Calu3 (cell line): ENCODE data around the gene SCG3. TPM values are rescaled to one million over a fixed set of nuclear protein-coding genes. Genes with fewer than 3 reads are reported as not detected.

Source experiments
- BruUV-seq: library from RNA; stranded (reverse); fragments of 400-500 nt; replicated peaks from 2 replicates; lab custom pipeline; 2021; lab: Mats Ljungman, UMichigan
- CTCF ChIA-PET: fragments of 300-600 bp; sonication (Branson Sonifier 250); formaldehyde crosslinking; loops from one replicate; lab custom pipeline; 2022; ENCODE audit warnings: antibody characterized with exemption; lab: Charles Lee
- DNase-seq: peaks from one replicate; pipeline ENCODE4 v3.0.0; 2022
- H3K27ac Mint-ChIP-seq: one replicate; pipeline ENCODE4 v1.8.0; 2022; ENCODE audit warnings: mixed read lengths; ENCODE audit not compliant: unreplicated experiment
- H3K27me3 Mint-ChIP-seq: one replicate; pipeline ENCODE4 v1.8.0; 2022; ENCODE audit warnings: mixed read lengths; ENCODE audit not compliant: unreplicated experiment
- H3K36me3 Mint-ChIP-seq: one replicate; pipeline ENCODE4 v1.8.0; 2022; ENCODE audit warnings: mild to moderate bottlenecking, moderate library complexity, mixed read lengths; ENCODE audit not compliant: insufficient read depth, unreplicated experiment
- H3K4me1 Mint-ChIP-seq: one replicate; pipeline ENCODE4 v1.8.0; 2022; ENCODE audit warnings: mild to moderate bottlenecking, low read depth, mixed read lengths; ENCODE audit not compliant: unreplicated experiment
- H3K4me3 Mint-ChIP-seq: one replicate; pipeline ENCODE4 v1.8.0; 2022; ENCODE audit warnings: mild to moderate bottlenecking, low read depth, moderate library complexity, mixed read lengths; ENCODE audit not compliant: unreplicated experiment
- H3K9me3 Mint-ChIP-seq: one replicate; pipeline ENCODE4 v1.8.0; 2022; ENCODE audit warnings: low read depth, mixed read lengths; ENCODE audit not compliant: unreplicated experiment
- CTCF ChIP-seq: fragments of 200-600 bp; IDR thresholded peaks from one replicate; pipeline ENCODE4 v1.8.0; 2022; ENCODE audit warnings: antibody characterized with exemption; ENCODE audit not compliant: unreplicated experiment
- intact Hi-C: fragments of 100-400 bp; cut with micrococcal nuclease; formaldehyde crosslinking; loops from one replicate; pipeline ENCODE4 v1.10.0; 2022; ENCODE audit not compliant: unreplicated experiment
- total RNA-seq: library from RNA; stranded (reverse); gene quantifications from 2 replicates; pipeline ENCODE4 v1.2.3, GENCODE V29; 2022

Gene SCG3
- total RNA-seq, 1 experiment from 2014 or later = not detected

- CTCF ChIA-PET = no interaction called here
- BruUV-seq = no TSS peak
Observed at GRCh38 chr15:51720201-51720995, 39.1 kb downstream of the SCG3 start.

GRCh38 chr15:51721199-51721960 is 40.1 kb downstream of the SCG3 start:
- H3K27ac Mint-ChIP-seq = no peak overlapping the region
- H3K27me3 Mint-ChIP-seq = no peaks in the 10 kb centered on the region
- DNase-seq = no peak
- no peak for TF ChIP-seq CTCF
- BruUV-seq = no TSS peak
- H3K9me3 Mint-ChIP-seq = no peaks in the 10 kb centered on the region
- H3K36me3 Mint-ChIP-seq = no peaks in the 10 kb centered on the region
- H3K4me1 Mint-ChIP-seq = peaks cover 5% of the 10 kb centered on the region
- intact Hi-C loops = no loop called here
- CTCF ChIA-PET = no interaction called here
- H3K4me3 Mint-ChIP-seq = no peak overlapping the region

More at GRCh38 chr15:51720201-51720995, 39.1 kb downstream of the SCG3 start:
- intact Hi-C loops = no loop called here
- Mint-ChIP-seq H3K9me3 (no peaks in the 10 kb centered on the region), H3K4me3 (no peak overlapping the region), H3K36me3 (no peaks in the 10 kb centered on the region), H3K4me1 (no peaks in the 10 kb centered on the region), H3K27me3 (no peaks in the 10 kb centered on the region), H3K27ac (no peak overlapping the region)
- no peak for TF ChIP-seq CTCF
- DNase-seq = no peak

GRCh38 chr15:51724199-51724598 is 42.9 kb downstream of the SCG3 start:
- TF ChIP-seq CTCF = no peak
- no TSS peak for BruUV-seq
- H3K4me1 Mint-ChIP-seq = peaks cover 10% of the 10 kb centered on the region
- H3K27ac Mint-ChIP-seq = no peak overlapping the region
- intact Hi-C loops = no loop called here
- no peaks in the 10 kb centered on the region for H3K36me3 Mint-ChIP-seq
- no peaks in the 10 kb centered on the region for H3K9me3 Mint-ChIP-seq
- DNase-seq = no peak
- H3K4me3 Mint-ChIP-seq = no peak overlapping the region
- CTCF ChIA-PET = no interaction called here
- H3K27me3 Mint-ChIP-seq = no peaks in the 10 kb centered on the region

- BruUV-seq = no TSS peak
- Mint-ChIP-seq H3K27me3 (no peaks in the 10 kb centered on the region), H3K4me1 (peaks cover 10% of the 10 kb centered on the region), H3K9me3 (no peaks in the 10 kb centered on the region), H3K27ac (no peak overlapping the region), H3K36me3 (no peaks in the 10 kb centered on the region), H3K4me3 (no peak overlapping the region)
- intact Hi-C loops = no loop called here
- no peak for DNase-seq
- CTCF ChIA-PET = no interaction called here
- TF ChIP-seq CTCF = no peak
Observed at GRCh38 chr15:51724673-51725072, 43.4 kb downstream of the SCG3 start.
